Endothelial cell (in vitro differentiated cells): ENCODE measurements around the gene EPG5. TPM values are rescaled to one million over a fixed set of nuclear protein-coding genes. Genes with fewer than 3 reads are reported as not detected.
"Not testable (repeated sequence)": the region's sequence is repeated elsewhere in the genome, so short reads cannot be mapped to it uniquely, and the experiment has no call there.

Source experiments
- DNase-seq: peaks from one replicate; pipeline ENCODE4 v3.0.0; 2021; ENCODE audit warnings: low spot score
- H3K27ac Mint-ChIP-seq: one replicate; pipeline ENCODE4 v1.8.0; 2021; ENCODE audit warnings: mixed read lengths, inconsistent platforms; ENCODE audit not compliant: unreplicated experiment
- H3K27me3 Mint-ChIP-seq: one replicate; pipeline ENCODE4 v1.8.0; 2021; ENCODE audit warnings: mild to moderate bottlenecking, moderate library complexity, mixed read lengths, inconsistent platforms; ENCODE audit not compliant: unreplicated experiment
- H3K36me3 Mint-ChIP-seq: one replicate; pipeline ENCODE4 v1.8.0; 2021; ENCODE audit warnings: mild to moderate bottlenecking, low read depth, mixed read lengths, inconsistent platforms; ENCODE audit not compliant: unreplicated experiment
- H3K4me1 Mint-ChIP-seq: one replicate; pipeline ENCODE4 v1.8.0; 2021; ENCODE audit warnings: mild to moderate bottlenecking, mixed read lengths, inconsistent platforms; ENCODE audit not compliant: unreplicated experiment
- H3K4me3 Mint-ChIP-seq: one replicate; pipeline ENCODE4 v1.8.0; 2021; ENCODE audit warnings: mild to moderate bottlenecking, mixed read lengths, inconsistent platforms; ENCODE audit not compliant: unreplicated experiment
- H3K9me3 Mint-ChIP-seq: one replicate; pipeline ENCODE4 v1.8.0; 2021; ENCODE audit warnings: mixed read lengths, inconsistent platforms; ENCODE audit not compliant: unreplicated experiment
- total RNA-seq: library from RNA; stranded (reverse); fragmentation: NEBNext Ultra II Directional; extraction: Animal tissue kit (Norgen Biotek cat#: 25700); gene quantifications from one replicate; pipeline ENCODE4 v1.2.1, GENCODE V29; 2021; ENCODE audit not compliant: unreplicated experiment
- TF ChIP-seq, protein P1 (sequence below): fragments of 200-600 bp; sonication (generic); IDR thresholded peaks from one replicate; pipeline ENCODE4 v1.5.0; 2021; ENCODE audit warnings: antibody characterized with exemption; ENCODE audit not compliant: unreplicated experiment

The EPG5 gene
- total RNA-seq, 1 donor from 2014 or later: 26.1 TPM

- H3K4me1 Mint-ChIP-seq: peaks cover 15% of the 10 kb centered on the region
- peaks cover 9% of the 10 kb centered on the region for H3K36me3 Mint-ChIP-seq
- H3K27ac Mint-ChIP-seq: no peak overlapping the region
- H3K4me3 Mint-ChIP-seq: no peak overlapping the region
- TF ChIP-seq, protein P1, sequence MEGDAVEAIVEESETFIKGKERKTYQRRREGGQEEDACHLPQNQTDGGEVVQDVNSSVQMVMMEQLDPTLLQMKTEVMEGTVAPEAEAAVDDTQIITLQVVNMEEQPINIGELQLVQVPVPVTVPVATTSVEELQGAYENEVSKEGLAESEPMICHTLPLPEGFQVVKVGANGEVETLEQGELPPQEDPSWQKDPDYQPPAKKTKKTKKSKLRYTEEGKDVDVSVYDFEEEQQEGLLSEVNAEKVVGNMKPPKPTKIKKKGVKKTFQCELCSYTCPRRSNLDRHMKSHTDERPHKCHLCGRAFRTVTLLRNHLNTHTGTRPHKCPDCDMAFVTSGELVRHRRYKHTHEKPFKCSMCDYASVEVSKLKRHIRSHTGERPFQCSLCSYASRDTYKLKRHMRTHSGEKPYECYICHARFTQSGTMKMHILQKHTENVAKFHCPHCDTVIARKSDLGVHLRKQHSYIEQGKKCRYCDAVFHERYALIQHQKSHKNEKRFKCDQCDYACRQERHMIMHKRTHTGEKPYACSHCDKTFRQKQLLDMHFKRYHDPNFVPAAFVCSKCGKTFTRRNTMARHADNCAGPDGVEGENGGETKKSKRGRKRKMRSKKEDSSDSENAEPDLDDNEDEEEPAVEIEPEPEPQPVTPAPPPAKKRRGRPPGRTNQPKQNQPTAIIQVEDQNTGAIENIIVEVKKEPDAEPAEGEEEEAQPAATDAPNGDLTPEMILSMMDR: no peak
- no peaks in the 10 kb centered on the region for H3K9me3 Mint-ChIP-seq
- DNase-seq: no peak
- H3K27me3 Mint-ChIP-seq: no peaks in the 10 kb centered on the region
Measured at GRCh38 chr18:45993438-45993837, 26.3 kb upstream of the EPG5 start.

DNA sequence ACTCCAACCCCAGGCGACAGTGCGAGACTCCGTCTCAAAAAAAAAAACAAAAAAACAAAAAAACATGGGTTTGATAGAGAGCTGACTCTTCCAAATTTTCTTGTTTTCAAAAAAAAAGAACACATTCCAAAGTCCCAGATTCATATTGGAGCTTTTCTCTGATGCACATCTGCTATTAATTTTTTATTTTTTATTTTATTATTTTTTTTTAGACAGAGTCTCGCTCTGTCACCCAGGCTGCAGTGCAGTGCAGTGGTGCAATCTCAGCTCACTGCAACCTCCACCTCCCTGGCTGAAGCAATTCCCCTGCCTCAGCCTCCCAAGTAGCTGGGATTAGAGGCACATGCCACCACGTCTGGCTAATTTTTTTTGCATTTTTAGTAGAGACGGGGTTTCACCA lies 25.4 kb upstream of the EPG5 start:
- not testable (repeated sequence) for H3K27ac Mint-ChIP-seq, H3K9me3 Mint-ChIP-seq, H3K36me3 Mint-ChIP-seq, H3K27me3 Mint-ChIP-seq, H3K4me1 Mint-ChIP-seq, H3K4me3 Mint-ChIP-seq, DNase-seq

GRCh38 chr18:45991788-45992187 lies 24.7 kb upstream of the EPG5 start:
- TF ChIP-seq, protein P1: no peak
- Mint-ChIP-seq H3K27ac (no peak overlapping the region), H3K27me3 (peaks cover 2% of the 10 kb centered on the region), H3K4me3 (no peak overlapping the region), H3K36me3 (peaks cover 9% of the 10 kb centered on the region), H3K9me3 (no peaks in the 10 kb centered on the region), H3K4me1 (peaks cover 7% of the 10 kb centered on the region)
- DNase-seq: no peak

DNA sequence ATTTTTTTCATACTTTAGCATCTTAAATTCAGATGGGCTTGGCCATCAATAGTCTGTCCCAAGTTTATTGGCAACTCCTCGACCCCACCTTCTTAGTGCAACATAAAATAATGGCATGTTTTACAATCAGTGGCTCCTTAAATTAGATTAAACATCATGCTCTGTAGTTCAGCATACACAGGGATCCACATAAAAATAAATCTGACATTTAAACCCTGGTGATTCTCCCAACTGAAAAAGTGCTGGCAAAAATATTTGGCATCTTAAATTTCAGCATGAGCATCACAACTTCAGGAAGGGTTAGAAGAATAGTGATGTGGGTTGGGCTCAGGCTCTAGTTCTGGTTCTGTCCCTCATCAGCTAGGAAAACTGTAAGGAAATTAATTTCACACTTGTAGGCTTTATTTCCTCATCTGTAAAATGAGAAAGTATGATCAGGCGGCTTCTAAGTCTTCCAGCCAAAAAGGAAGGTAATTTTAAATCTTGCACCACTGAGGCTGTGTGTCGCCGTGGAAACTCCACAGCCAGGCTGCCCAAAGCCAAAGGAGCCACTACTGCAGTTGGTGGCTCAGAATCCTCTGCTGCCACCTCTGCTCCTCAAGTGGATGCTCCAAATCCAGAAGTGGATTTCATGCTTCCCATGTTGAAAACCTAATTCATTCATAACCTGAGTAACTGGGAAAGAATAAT lies 17.6 kb upstream of the EPG5 start:
- TF ChIP-seq, protein P1: no peak
- H3K4me3 Mint-ChIP-seq: no peak overlapping the region
- peaks cover 10% of the 10 kb centered on the region for H3K4me1 Mint-ChIP-seq
- DNase-seq: no peak
- peaks cover 2% of the 10 kb centered on the region for H3K27me3 Mint-ChIP-seq
- H3K9me3 Mint-ChIP-seq: no peaks in the 10 kb centered on the region
- H3K27ac Mint-ChIP-seq: no peak overlapping the region
- peaks cover 6% of the 10 kb centered on the region for H3K36me3 Mint-ChIP-seq

GRCh38 chr18:45981821-45982220 lies 14.7 kb upstream of the EPG5 start:
- Mint-ChIP-seq H3K9me3 (no peaks in the 10 kb centered on the region), H3K36me3 (no peaks in the 10 kb centered on the region), H3K4me3 (no peak overlapping the region), H3K27me3 (no peaks in the 10 kb centered on the region), H3K27ac (no peak overlapping the region), H3K4me1 (peaks cover 10% of the 10 kb centered on the region)
- TF ChIP-seq, protein P1: no peak
- no peak for DNase-seq
